ENCODE data around the gene C11orf91. TPM values are rescaled to one million over a fixed set of nuclear protein-coding genes. Genes with fewer than 3 reads are reported as not detected.
A peak's percentile ranks its signal among the peaks of the same experiment; 100 is the strongest.

The C11orf91 gene
- total RNA-seq, 1 donor, result not detected

GRCh38 chr11:33719587-33719986 lies 19.0 kb upstream of the C11orf91 start:
- no peak for DNase-seq (ENCODE audit: low read depth)
- no peak overlapping the region for H3K4me3 ChIP-seq (ENCODE audit: low read depth, low read length)
- TF ChIP-seq CTCF (IDR thresholded peaks at IDR 0.05; ENCODE audit: insufficient read depth, low read depth, low read length), result no peak

GRCh38 chr11:33718440-33718839 lies 17.8 kb upstream of the C11orf91 start:
- TF ChIP-seq CTCF (IDR thresholded peaks at IDR 0.05; ENCODE audit: insufficient read depth, low read depth, low read length), result no peak
- DNase-seq (ENCODE audit: low read depth), result no peak
- H3K4me3 ChIP-seq (ENCODE audit: low read depth, low read length), result no peak overlapping the region

- H3K4me3 ChIP-seq (ENCODE audit: low read depth, low read length), result no peak overlapping the region
- peak; percentile 53 for DNase-seq (ENCODE audit: low read depth)
- peak; percentile 49 for TF ChIP-seq CTCF (IDR thresholded peaks at IDR 0.05; ENCODE audit: insufficient read depth, low read depth, low read length)
Measured at GRCh38 chr11:33716243-33716642, 15.6 kb upstream of the C11orf91 start.

- DNase-seq (ENCODE audit: low read depth), result no peak
- no peak for TF ChIP-seq CTCF (IDR thresholded peaks at IDR 0.05; ENCODE audit: insufficient read depth, low read depth, low read length)
Measured at GRCh38 chr11:33713856-33714398, 13.3 kb upstream of the C11orf91 start.

GRCh38 chr11:33713151-33713855 lies 12.7 kb upstream of the C11orf91 start:
- no peak for DNase-seq (ENCODE audit: low read depth)
- H3K4me3 ChIP-seq (ENCODE audit: low read depth, low read length), result no peak overlapping the region
- no peak for TF ChIP-seq CTCF (IDR thresholded peaks at IDR 0.05; ENCODE audit: insufficient read depth, low read depth, low read length)

More at GRCh38 chr11:33713856-33714398, 13.3 kb upstream of the C11orf91 start:
- H3K4me3 ChIP-seq (ENCODE audit: low read depth, low read length), result no peak overlapping the region

GRCh38 chr11:33712436-33712835 lies 11.8 kb upstream of the C11orf91 start:
- DNase-seq (ENCODE audit: low read depth), result no peak
- TF ChIP-seq CTCF (IDR thresholded peaks at IDR 0.05; ENCODE audit: insufficient read depth, low read depth, low read length), result no peak
- no peak overlapping the region for H3K4me3 ChIP-seq (ENCODE audit: low read depth, low read length)

Data from fibroblast of villous mesenchyme (primary cell).